Activated CD8-positive, alpha-beta memory T cell treated with anti-CD3 and anti-CD28 coated beads, Interleukin-2, amount 50 U/mL, for 1 hour (primary cell): Measurements from ENCODE around the gene CDON.
"Not testable (repeated sequence)": the region's sequence is repeated elsewhere in the genome, so short reads cannot be mapped to it uniquely, and the experiment has no call there.

Experiments
- DNase-seq: peaks from one replicate; pipeline ENCODE4 v3.0.0-alpha.2; 2020; ENCODE audit errors: extremely low read depth

The CDON gene

DNA sequence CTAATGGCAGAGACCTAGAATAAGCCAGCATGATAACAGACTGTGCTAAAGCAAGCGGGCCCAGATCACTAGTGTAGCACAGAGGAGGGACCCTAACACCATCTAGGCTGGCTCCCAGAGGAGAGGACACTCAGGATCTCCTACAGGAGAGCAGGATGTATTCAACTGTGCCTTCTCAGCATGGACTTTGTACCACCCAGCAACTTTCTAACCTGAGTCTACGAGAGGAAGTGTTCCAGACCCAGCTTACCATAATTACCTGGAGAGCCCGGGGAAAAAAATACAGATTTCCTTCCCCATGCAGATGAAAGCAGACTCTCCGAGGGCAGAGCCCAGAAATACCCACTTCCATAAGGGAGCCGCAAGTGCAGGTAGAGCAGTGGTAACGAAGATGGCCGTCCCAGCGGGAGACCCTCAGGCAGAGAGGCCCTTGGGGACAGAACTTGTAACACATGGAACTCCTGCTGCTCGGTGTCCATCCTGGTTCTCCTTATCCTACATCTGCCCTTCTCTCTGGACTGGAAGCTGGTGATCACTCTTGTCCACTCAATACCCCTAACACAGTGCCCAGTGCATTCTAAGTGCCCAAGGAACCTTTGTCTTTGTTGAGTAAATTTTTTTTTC lies 138.2 kb downstream of the CDON start:
- no peak for DNase-seq

DNA sequence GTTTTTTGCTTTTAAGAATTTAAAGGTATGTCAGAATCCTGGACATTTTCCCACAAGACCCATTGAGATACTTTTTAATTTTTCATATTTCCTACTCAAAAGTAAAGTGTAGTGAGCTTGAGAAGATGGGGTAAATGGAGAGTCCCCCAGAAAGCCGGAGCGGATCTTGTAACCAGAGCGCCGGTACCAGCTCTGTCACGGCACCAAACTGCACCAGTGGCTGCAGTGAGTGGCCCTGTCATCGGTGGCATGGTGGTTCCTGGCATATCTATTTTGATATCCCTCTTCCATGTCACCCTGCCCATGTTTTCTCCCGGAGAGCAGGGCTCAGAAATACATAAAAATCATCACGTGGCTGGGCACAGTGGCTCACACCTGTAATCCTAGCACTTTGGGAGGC lies 139.0 kb downstream of the CDON start:
- no peak for DNase-seq

DNA sequence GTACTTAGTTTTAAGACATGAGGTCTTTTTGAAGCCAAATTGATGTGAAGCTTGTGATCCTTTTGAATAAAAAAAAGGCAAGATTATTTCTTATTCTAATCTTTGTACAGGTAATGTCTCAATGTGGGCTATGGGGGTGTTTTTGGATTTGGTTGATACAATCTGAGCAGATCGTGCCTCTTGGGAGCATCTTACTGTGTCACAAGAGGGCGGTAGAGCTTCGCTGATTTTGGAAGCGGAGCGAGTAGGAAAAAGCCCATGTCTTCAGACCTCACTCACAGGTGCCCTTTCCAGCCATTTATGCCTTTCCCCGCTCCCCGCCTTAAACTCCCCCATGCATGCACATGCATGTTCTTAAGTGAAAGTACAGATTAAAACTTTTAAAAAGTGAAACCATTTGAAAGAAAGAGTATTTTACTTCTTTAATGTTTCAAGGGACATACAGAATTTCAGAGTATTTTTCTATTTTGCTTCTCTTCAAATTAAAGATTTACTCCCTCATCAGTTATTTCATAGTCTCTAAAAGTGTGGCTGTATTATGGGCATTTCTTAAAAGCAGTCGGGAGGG lies 139.6 kb downstream of the CDON start:
- DNase-seq, result no peak

DNA sequence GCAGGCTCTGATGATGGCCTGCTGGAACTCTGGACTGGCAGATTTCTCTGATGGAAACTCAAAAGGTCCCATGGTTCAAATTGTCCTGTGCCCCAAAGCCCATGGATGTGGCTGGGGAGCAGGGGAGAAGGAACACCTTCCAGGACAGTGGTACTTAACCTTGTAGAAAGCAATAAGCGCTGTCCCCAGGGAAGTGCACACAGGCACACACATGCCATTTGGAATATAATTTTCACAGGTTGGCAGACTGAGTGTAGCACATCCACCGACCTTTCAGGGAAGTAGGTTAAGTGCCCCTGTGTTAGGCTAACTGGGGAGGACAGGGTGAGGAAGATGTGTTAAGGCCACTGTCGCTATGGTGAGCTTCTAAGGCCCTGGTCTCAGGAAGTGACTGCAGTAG lies 140.5 kb downstream of the CDON start:
- DNase-seq, result no peak

DNA sequence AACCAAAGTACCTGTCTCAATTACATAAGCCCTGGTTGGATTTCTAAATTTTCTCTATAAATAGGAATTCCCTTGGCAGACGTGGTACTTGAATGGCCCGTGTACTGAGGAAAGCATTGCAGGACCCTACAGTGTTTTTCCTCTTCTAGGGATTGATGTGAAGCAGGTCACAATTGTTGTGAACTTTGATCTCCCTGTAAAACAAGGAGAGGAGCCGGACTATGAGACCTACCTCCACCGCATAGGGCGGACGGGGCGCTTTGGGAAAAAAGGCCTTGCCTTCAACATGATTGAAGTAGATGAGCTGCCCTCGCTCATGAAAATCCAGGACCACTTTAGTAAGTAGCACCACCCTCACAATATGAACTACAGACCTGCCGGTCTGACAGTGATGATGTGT lies 141.6 kb downstream of the CDON start:
- DNase-seq, result no peak

DNA sequence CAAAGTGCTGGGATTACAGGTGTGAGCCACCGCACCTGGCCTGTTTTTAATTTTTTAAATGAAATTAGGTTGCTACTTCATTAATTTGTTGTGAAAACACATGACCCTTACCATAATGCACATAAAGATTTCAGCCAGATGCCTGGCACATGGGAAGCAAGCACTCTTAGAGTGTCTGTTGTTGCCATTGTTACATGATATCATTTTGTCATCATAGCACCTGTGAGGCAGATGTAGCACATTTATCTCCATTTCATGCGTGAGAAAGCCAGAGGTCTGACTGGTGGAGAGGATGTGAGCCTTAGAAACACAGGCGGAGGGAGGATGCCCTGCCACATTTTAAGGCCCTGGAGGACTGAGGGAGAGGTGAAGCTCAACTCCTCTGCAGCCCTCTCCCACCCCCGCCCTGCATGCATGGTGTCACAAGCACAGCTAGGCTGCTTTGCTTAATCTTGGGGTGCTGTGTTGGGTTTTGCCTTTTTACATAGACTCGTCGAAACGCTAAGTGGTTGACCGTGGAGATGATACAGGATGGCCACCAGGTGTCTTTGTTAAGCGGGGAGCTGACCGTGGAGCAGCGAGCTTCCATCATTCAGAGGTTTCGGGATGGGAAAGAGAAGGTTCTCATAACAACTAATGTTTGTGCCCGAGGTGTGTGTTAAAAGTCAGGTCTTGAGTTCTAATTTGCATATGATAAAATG lies 144.4 kb downstream of the CDON start:
- DNase-seq, result no peak

DNA sequence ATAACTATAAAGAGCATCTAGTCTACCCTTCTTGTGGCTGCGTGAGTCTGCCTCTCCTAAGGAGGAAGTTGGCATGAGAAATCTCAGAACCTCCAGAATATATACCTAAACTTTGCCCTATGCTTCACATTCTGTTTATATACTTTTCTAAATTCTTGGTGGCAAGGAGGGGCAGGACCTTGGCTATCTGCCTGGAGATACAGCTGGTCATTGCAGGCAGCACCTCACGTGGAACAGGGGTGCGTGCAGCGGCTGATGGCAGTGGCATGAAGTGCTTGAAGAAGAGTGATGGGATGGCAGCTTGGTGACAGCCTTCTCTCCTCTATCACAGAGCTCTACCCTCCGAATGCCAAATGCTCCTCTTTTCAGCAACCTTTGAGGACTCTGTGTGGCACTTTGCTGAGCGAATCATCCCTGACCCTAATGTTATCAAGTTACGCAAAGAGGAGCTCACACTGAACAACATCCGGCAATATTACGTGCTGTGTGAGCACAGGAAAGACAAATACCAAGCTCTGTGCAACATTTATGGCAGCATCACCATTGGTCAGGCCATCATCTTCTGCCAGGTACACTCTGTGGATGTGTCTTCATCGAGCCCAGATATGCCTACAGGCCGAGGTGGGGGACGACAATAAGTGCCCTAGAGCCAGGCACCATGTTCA lies 145.9 kb downstream of the CDON start:
- no peak for DNase-seq

DNA sequence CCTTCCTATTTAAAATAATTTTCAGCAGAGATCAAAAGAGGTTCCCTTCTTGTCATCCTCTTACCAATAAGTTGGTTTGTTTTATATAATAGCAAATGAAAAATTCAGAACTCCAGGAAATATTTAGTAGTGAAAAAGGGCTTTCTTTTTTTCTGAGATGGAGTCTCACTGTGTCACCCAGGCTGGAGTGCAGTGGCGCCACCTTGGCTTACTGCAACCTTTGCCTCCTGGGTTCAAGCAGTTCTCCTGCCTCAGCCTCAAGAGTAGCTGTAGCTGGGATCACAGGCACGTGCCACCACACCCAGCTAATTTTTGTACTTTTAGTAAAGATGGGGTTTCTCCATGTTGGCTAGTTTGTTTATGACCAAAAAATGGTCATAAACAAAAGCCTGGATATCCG lies 148.1 kb downstream of the CDON start:
- not testable (repeated sequence) for DNase-seq

DNA sequence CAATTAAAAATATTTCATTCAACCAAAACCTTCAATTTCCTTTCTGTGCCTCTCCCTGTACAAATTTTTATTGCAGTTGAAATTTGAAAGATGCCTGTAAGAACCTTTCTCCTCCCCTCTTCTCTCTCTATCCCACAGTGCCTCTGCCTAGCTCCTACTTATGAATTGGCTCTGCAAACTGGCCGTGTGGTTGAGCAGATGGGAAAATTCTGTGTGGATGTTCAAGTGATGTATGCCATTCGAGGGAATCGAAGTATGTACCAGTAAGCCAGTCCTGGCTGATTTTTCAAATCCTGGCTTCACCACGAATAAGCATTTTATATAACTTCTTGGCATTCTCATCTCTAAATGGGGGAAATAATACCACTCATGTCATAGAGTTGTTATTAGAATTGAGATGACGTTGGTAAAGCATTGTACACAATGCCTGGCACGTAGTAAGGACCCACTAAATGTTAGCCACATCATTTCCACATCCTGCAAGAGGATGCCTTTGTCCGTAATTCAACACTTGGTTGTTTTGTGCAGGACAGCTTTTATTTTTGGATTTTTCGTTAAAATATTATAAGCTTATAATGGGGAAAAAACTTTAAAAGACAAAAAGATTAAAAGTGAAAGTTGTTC lies 152.3 kb downstream of the CDON start:
- no peak for DNase-seq
